Keratinocyte (primary cell): ENCODE results near the gene NPAS3. TPM values are rescaled to one million over a fixed set of nuclear protein-coding genes. Genes with fewer than 3 reads are reported as not detected.

ENCODE experiments used
- DNase-seq: peaks from one replicate; pipeline ENCODE4 v3.0.0-alpha.2; 2011; ENCODE audit warnings: low read depth, missing footprints, low spot score
- FAIRE-seq: peaks from 2 replicates; lab custom pipeline; 2011; peaks lifted over from hg19 to GRCh38; lab: Jason Lieb, UNC
- H2AFZ ChIP-seq: 2 replicates; pipeline ENCODE4 v1.6.0; 2012; ENCODE audit warnings: low read length, control low read depth, inconsistent platforms; ENCODE audit not compliant: control insufficient read depth
- H3K27ac ChIP-seq: 2 replicates; pipeline ENCODE4 v1.5.1; 2011; ENCODE audit warnings: low read length; ENCODE audit not compliant: control insufficient read depth, insufficient read depth
- H3K27me3 ChIP-seq: 3 replicates; pipeline ENCODE4 v1.6.0; 2011; ENCODE audit warnings: low read length; ENCODE audit not compliant: control insufficient read depth, insufficient read depth; ENCODE audit errors: extremely low read depth
- H3K36me3 ChIP-seq, 2 experiments: 2 replicates in 1 of 2; 3 replicates in 1 of 2; pipeline ENCODE4 v1.5.1; 2011; ENCODE audit warnings: low read length in 2 of 2, mild to moderate bottlenecking in 1 of 2; ENCODE audit not compliant: control insufficient read depth in 2 of 2, insufficient read depth in 2 of 2; ENCODE audit errors: extremely low read depth in 1 of 2
- H3K4me1 ChIP-seq: 3 replicates; pipeline ENCODE4 v1.5.1; 2011; ENCODE audit warnings: low read length; ENCODE audit not compliant: control insufficient read depth, insufficient read depth; ENCODE audit errors: extremely low read depth
- H3K4me2 ChIP-seq: 3 replicates; pipeline ENCODE4 v1.6.0; 2011; ENCODE audit warnings: low read depth, low read length; ENCODE audit not compliant: control insufficient read depth, insufficient read depth; ENCODE audit errors: extremely low read depth
- H3K4me3 ChIP-seq, 3 experiments: fragments of 200-600 bp in 1 of 3; sonication (generic) in 1 of 3; 2 replicates in 2 of 3; 3 replicates in 1 of 3; pipeline ENCODE4 v1.5.1; 2011 to 2016; ENCODE audit warnings: low read length in 3 of 3, mild to moderate bottlenecking in 3 of 3, control low read depth in 2 of 3, inconsistent platforms in 1 of 3, low read depth in 1 of 3, mixed read lengths in 1 of 3, mixed run types in 1 of 3, moderate library complexity in 1 of 3; ENCODE audit not compliant: control insufficient read depth in 2 of 3, insufficient read depth in 2 of 3; ENCODE audit errors: extremely low read depth in 1 of 3
- H3K79me2 ChIP-seq: 2 replicates; pipeline ENCODE4 v1.6.0; 2012; ENCODE audit warnings: low read length; ENCODE audit not compliant: control insufficient read depth, insufficient read depth
- H3K9ac ChIP-seq: 3 replicates; pipeline ENCODE4 v1.6.0; 2011; ENCODE audit warnings: low read length; ENCODE audit not compliant: control insufficient read depth, insufficient read depth; ENCODE audit errors: extremely low read depth
- H3K9me1 ChIP-seq: 3 replicates; pipeline ENCODE4 v1.6.0; 2011; ENCODE audit warnings: low read length; ENCODE audit not compliant: control insufficient read depth, insufficient read depth; ENCODE audit errors: extremely low read depth
- H3K9me3 ChIP-seq: 2 replicates; pipeline ENCODE4 v1.5.1; 2012; ENCODE audit warnings: low read depth, low read length; ENCODE audit not compliant: control insufficient read depth
- H4K20me1 ChIP-seq: 3 replicates; pipeline ENCODE4 v1.6.0; 2011; ENCODE audit warnings: low read length; ENCODE audit not compliant: control insufficient read depth, insufficient read depth; ENCODE audit errors: extremely low read depth
- EZH2 ChIP-seq: IDR thresholded peaks from one replicate; pipeline ENCODE4 v1.6.1; 2012; ENCODE audit warnings: inconsistent platforms, mild to moderate bottlenecking, low read length, moderate library complexity
- dilution Hi-C: fragments of 300-500 bp; cut with MboI; formaldehyde crosslinking; loops from one replicate; pipeline ENCODE4 v1.7.0; 2020; ENCODE audit warnings: low sequenced_read_pairs; ENCODE audit not compliant: extremely low pct_ligation_motif_present
- polyA plus RNA-seq, 5 experiments: library from polyadenylated mRNA; depleted of rRNA in 3 of 5; stranded (reverse) in 3 of 5; stranded (forward) in 1 of 5; unstranded in 1 of 5; fragments of >200 nt; gene quantifications; 1 replicate in 1 of 5; 2 replicates in 3 of 5; 3 replicates in 1 of 5; pipeline versions ENCODE4 v1.2.1 to v1.2.3, GENCODE V29; 2011 to 2012; ENCODE audit warnings: missing spikeins in 2 of 5, low read depth in 1 of 5, low replicate concordance in 1 of 5
- TF ChIP-seq, protein P1 (sequence below), 3 experiments: IDR thresholded peaks in 1 of 3; conservative IDR thresholded peaks in 1 of 3; optimal IDR thresholded peaks in 1 of 3; 2 replicates in 2 of 3; 3 replicates in 1 of 3; pipeline versions ENCODE3 to v1.5.1; 2011; ENCODE audit warnings: low read length in 3 of 3, mild to moderate bottlenecking in 3 of 3, moderate library complexity in 2 of 3, control low read depth in 1 of 3, inconsistent platforms in 1 of 3; ENCODE audit not compliant: insufficient read depth in 2 of 3; ENCODE audit errors: extremely low read depth in 1 of 3

The NPAS3 gene
- polyA plus RNA-seq, 1 donor (not counting 4 experiments of a cell fraction or from before 2014, with no cell fraction given): 0.07 TPM

DNA sequence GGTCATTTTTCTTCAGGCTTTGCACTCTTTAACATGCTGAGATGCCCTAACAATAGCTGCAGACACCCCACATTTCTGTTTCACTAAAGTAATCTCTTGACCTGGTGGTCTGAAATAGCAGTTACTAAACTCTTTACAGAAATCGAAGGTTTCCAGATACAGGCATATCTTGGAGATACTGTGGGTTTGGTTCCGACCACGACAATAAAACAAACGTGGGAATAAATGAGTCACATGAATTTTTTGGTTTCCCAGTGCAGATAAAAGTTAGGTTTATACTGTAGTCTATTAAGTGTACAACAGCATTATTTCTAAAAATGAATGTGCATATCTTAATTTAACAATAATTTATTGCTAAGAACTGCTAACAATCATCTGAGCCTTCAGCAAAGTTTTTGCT lies 803.5 kb downstream of the NPAS3 start:
- H3K27ac ChIP-seq: no peak overlapping the region
- no peak overlapping the region for H2AFZ ChIP-seq
- TF ChIP-seq, protein P1, sequence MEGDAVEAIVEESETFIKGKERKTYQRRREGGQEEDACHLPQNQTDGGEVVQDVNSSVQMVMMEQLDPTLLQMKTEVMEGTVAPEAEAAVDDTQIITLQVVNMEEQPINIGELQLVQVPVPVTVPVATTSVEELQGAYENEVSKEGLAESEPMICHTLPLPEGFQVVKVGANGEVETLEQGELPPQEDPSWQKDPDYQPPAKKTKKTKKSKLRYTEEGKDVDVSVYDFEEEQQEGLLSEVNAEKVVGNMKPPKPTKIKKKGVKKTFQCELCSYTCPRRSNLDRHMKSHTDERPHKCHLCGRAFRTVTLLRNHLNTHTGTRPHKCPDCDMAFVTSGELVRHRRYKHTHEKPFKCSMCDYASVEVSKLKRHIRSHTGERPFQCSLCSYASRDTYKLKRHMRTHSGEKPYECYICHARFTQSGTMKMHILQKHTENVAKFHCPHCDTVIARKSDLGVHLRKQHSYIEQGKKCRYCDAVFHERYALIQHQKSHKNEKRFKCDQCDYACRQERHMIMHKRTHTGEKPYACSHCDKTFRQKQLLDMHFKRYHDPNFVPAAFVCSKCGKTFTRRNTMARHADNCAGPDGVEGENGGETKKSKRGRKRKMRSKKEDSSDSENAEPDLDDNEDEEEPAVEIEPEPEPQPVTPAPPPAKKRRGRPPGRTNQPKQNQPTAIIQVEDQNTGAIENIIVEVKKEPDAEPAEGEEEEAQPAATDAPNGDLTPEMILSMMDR (optimal IDR thresholded peaks at IDR 0.05 in 1 of 3, IDR thresholded peaks at IDR 0.05 in 1 of 3, conservative IDR thresholded peaks at IDR 0.05 in 1 of 3; ENCODE audit: extremely low read depth in 1 of 3, insufficient read depth in 2 of 3, low read length in 3 of 3): no peak
- TF ChIP-seq EZH2: no peak
- H4K20me1 ChIP-seq: no peaks in the 10 kb centered on the region
- H3K9ac ChIP-seq: no peak overlapping the region
- H3K36me3 ChIP-seq: no peaks in the 10 kb centered on the region
- no peaks in the 10 kb centered on the region for H3K27me3 ChIP-seq
- dilution Hi-C loops: no loop called here
- no peak for FAIRE-seq
- no peaks in the 10 kb centered on the region for H3K79me2 ChIP-seq
- H3K9me3 ChIP-seq: peaks cover 2% of the 10 kb centered on the region
- no peak overlapping the region for H3K4me2 ChIP-seq
- DNase-seq: no peak
- no peaks in the 10 kb centered on the region for H3K9me1 ChIP-seq
- no peaks in the 10 kb centered on the region for H3K4me1 ChIP-seq
- H3K4me3 ChIP-seq: no peak overlapping the region

GRCh38 chr14:33745163-33745562 lies 806.5 kb downstream of the NPAS3 start:
- no peak for DNase-seq
- Histone ChIP-seq H3K4me3 (no peak overlapping the region), H3K4me2 (no peak overlapping the region), H3K9me1 (no peaks in the 10 kb centered on the region), H3K27me3 (no peaks in the 10 kb centered on the region), H2AFZ (no peak overlapping the region), H3K36me3 (no peaks in the 10 kb centered on the region), H3K9ac (no peak overlapping the region), H3K27ac (no peak overlapping the region), H3K4me1 (no peaks in the 10 kb centered on the region), H3K9me3 (peaks cover 2% of the 10 kb centered on the region), H4K20me1 (no peaks in the 10 kb centered on the region), H3K79me2 (no peaks in the 10 kb centered on the region)
- dilution Hi-C loops: no loop called here
- TF ChIP-seq, protein P1 (optimal IDR thresholded peaks at IDR 0.05 in 1 of 3, IDR thresholded peaks at IDR 0.05 in 1 of 3, conservative IDR thresholded peaks at IDR 0.05 in 1 of 3; ENCODE audit: extremely low read depth in 1 of 3, insufficient read depth in 2 of 3, low read length in 3 of 3): no peak
- TF ChIP-seq EZH2: no peak
- no peak for FAIRE-seq
